Measurements from ENCODE around the gene TTC21B. TPM values are rescaled to one million over a fixed set of nuclear protein-coding genes. Genes with fewer than 3 reads are reported as not detected.

The TTC21B gene
- total and polyA plus RNA-seq, 2 of the 8 experiments (the other 6 are each of a cell fraction or from before 2014, with no cell fraction given) = 6.9 to 20.8 TPM

- no peak overlapping the region for H2BK120ac ChIP-seq (replicated peaks; ENCODE audit: low read depth, low read length)
- DNase-seq (ENCODE audit: low read depth in 1 of 2, low spot score in 2 of 2) (no peak), FAIRE-seq (no peak)
- no peaks in the 10 kb centered on the region for H3K23me2 ChIP-seq (ENCODE audit: low read depth, low read length)
- no peak overlapping the region for H4K8ac ChIP-seq (ENCODE audit: extremely low read depth, insufficient read depth, low read length)
- TF ChIP-seq EGR1 (IDR thresholded peaks at IDR 0.05; ENCODE audit: borderline replicate concordance, low read depth, low read length) (no peak), KDM1A (IDR thresholded peaks at IDR 0.05; ENCODE audit: borderline replicate concordance, low read length) (no peak), YY1 (IDR thresholded peaks at IDR 0.05; ENCODE audit: low read depth, low read length) (no peak), HDAC2 (IDR thresholded peaks at IDR 0.05; ENCODE audit: borderline replicate concordance in 1 of 2, low read depth in 2 of 2, low read length in 2 of 2) (no peak), RXRA (IDR thresholded peaks at IDR 0.05; ENCODE audit: insufficient read depth, low read depth, low read length) (no peak)
- no peaks in the 10 kb centered on the region for H3K9me3 ChIP-seq (ENCODE audit: insufficient read depth in 2 of 2, low read depth in 1 of 2, low read length in 1 of 2)
- H3K4ac ChIP-seq (replicated peaks; ENCODE audit: insufficient read length, low read depth, low read length) = no peak overlapping the region
- H2AK5ac ChIP-seq (ENCODE audit: low read depth, low read length) = no peak overlapping the region
- 90% methylated on average over 3 of the region's 3 CpGs; no CpG with 5 or more reads in 1 of the 2 experiments for WGBS, 2 experiments (ENCODE audit: extremely low coverage in 1 of 2, insufficient coverage in 1 of 2, insufficient read length in 1 of 2, insufficient replicate concordance in 2 of 2, low coverage in 1 of 2, low lambda C conversion rate in 2 of 2, missing lambda C conversion rate in 1 of 2)
- no peaks in the 10 kb centered on the region for H3K4me1 ChIP-seq (replicated peaks in 1 of 4; ENCODE audit: control insufficient read depth in 3 of 4, insufficient read depth in 4 of 4, low read length in 3 of 4)
- no peak overlapping the region for H2BK20ac ChIP-seq (ENCODE audit: low read length)
- no peak overlapping the region for H3K18ac ChIP-seq (ENCODE audit: extremely low read depth, low read length)
- no peak overlapping the region for H2BK12ac ChIP-seq (ENCODE audit: low read depth, low read length)
- H4K91ac ChIP-seq (replicated peaks; ENCODE audit: insufficient read length, low read length) = no peak overlapping the region
- no peaks in the 10 kb centered on the region for H4K20me1 ChIP-seq (replicated peaks in 1 of 2; ENCODE audit: control insufficient read depth in 1 of 2, insufficient read depth in 2 of 2, low read length in 2 of 2)
- H2BK15ac ChIP-seq (ENCODE audit: low read length) = no peak overlapping the region
- no peaks in the 10 kb centered on the region for H3K27me3 ChIP-seq (replicated peaks in 1 of 4; ENCODE audit: control insufficient read depth in 3 of 4, extremely low read depth in 1 of 4, insufficient read depth in 3 of 4, low read length in 3 of 4)
- H3K4me3 ChIP-seq (ENCODE audit: extremely low read depth in 1 of 4, insufficient read depth in 2 of 4, low read depth in 3 of 4, low read length in 4 of 4) = no peak overlapping the region
- no peaks in the 10 kb centered on the region for H3K79me2 ChIP-seq (ENCODE audit: control insufficient read depth in 1 of 2, insufficient read depth in 2 of 2, low read length in 2 of 2)
- no peak overlapping the region for H2BK5ac ChIP-seq (ENCODE audit: low read depth, low read length)
- H3K4me2 ChIP-seq (ENCODE audit: insufficient read depth in 1 of 2, low read depth in 2 of 2, low read length in 2 of 2) = no peak overlapping the region
- CTCF ChIA-PET (ENCODE audit: partially characterized antibody) = interaction anchor here (0.9 to 1.4 kb wide), 2 partner anchors 13 to 195 kb away, joined by 3 to 6 read pairs; no protein-coding TSS in a partner anchor
- H3K27ac ChIP-seq (ENCODE audit: low read depth, low read length) = no peak overlapping the region
- H3K9ac ChIP-seq (replicated peaks in 1 of 4; ENCODE audit: extremely low read depth in 1 of 4, low read depth in 3 of 4, low read length in 3 of 4) = no peak overlapping the region
- H3K14ac ChIP-seq (ENCODE audit: insufficient read length) = no peak overlapping the region
- peaks cover 0 to 34% (median 3%) of the 10 kb centered on the region in 4 experiments; a peak in 4 of 8 replicates for H3K36me3 ChIP-seq (ENCODE audit: control insufficient read depth in 2 of 4, insufficient read depth in 4 of 4, low read length in 3 of 4)
- H2AFZ ChIP-seq (ENCODE audit: low read length) = no peak overlapping the region
- no peak overlapping the region for H3K56ac ChIP-seq (replicated peaks; ENCODE audit: insufficient read length, low read depth, low read length)
- no peaks in the 10 kb centered on the region for H3K79me1 ChIP-seq (ENCODE audit: low read depth, low read length)
- no peak overlapping the region for H4K5ac ChIP-seq (ENCODE audit: insufficient read length, low read depth, low read length)
- H3K23ac ChIP-seq (ENCODE audit: insufficient read length) = no peak overlapping the region
- POLR2A ChIA-PET (ENCODE audit: partially characterized antibody) = interaction anchor here (0.6 kb wide), 1 partner anchor 10 kb away, joined by 3 read pairs; no protein-coding TSS in a partner anchor
These were observed 67.0 kb downstream of the TTC21B start for GRCh38 chr2:165886487-165887146.
